Caco-2 (cell line): ENCODE results near the gene GAB2. TPM values are rescaled to one million over a fixed set of nuclear protein-coding genes. Genes with fewer than 3 reads are reported as not detected.

ENCODE experiments used
- BruUV-seq: library from RNA; stranded (reverse); fragments of 400-500 nt; replicated peaks from 2 replicates; lab custom pipeline; 2021; lab: Mats Ljungman, UMichigan
- CTCF ChIA-PET: fragments of 300-600 bp; sonication (Branson Sonifier 250); formaldehyde crosslinking; loops from one replicate; lab custom pipeline; 2022; ENCODE audit warnings: antibody characterized with exemption; lab: Charles Lee
- POLR2A ChIA-PET: fragments of 300-600 bp; sonication (Branson Sonifier 250); formaldehyde crosslinking; loops from one replicate; lab custom pipeline; 2022; ENCODE audit warnings: antibody characterized with exemption; lab: Charles Lee
- DNase-seq, 2 experiments: peaks; one replicate each; pipeline versions ENCODE4 v3.0.0 to v3.0.0-alpha.2; 2020 to 2022
- H3K27me3 ChIP-seq: replicated peaks from 2 replicates; pipeline ENCODE4 v1.6.0; 2011; ENCODE audit warnings: low read length; ENCODE audit not compliant: control insufficient read depth, insufficient read depth
- H3K36me3 ChIP-seq: 2 replicates; pipeline ENCODE4 v1.5.1; 2011; ENCODE audit warnings: low read length; ENCODE audit not compliant: control insufficient read depth, insufficient read depth
- H3K4me1 ChIP-seq: fragments of 250-450 bp; sonication (Bioruptor Pico); 2 replicates; pipeline ENCODE4 v1.5.1; 2020; ENCODE audit warnings: mild to moderate bottlenecking
- H3K4me3 ChIP-seq: 2 replicates; pipeline ENCODE4 v1.5.1; 2011; ENCODE audit warnings: low read depth, mild to moderate bottlenecking, control low read depth, low read length
- H3K9me3 ChIP-seq: fragments of 250-450 bp; sonication (Bioruptor Pico); 2 replicates; pipeline ENCODE4 v1.5.1; 2020; ENCODE audit warnings: mild to moderate bottlenecking, moderate library complexity
- H3K27ac Mint-ChIP-seq: one replicate; pipeline ENCODE4 v1.8.0; 2022; ENCODE audit warnings: mixed read lengths; ENCODE audit not compliant: unreplicated experiment
- H3K27me3 Mint-ChIP-seq: one replicate; pipeline ENCODE4 v1.8.0; 2022; ENCODE audit warnings: mixed read lengths; ENCODE audit not compliant: insufficient read depth, unreplicated experiment
- H3K36me3 Mint-ChIP-seq: one replicate; pipeline ENCODE4 v1.8.0; 2022; ENCODE audit warnings: mild to moderate bottlenecking, mixed read lengths; ENCODE audit not compliant: insufficient read depth, unreplicated experiment
- H3K4me1 Mint-ChIP-seq: one replicate; pipeline ENCODE4 v1.8.0; 2022; ENCODE audit warnings: low read depth, mixed read lengths; ENCODE audit not compliant: unreplicated experiment
- H3K4me3 Mint-ChIP-seq: one replicate; pipeline ENCODE4 v1.8.0; 2022; ENCODE audit warnings: mild to moderate bottlenecking, moderate library complexity, mixed read lengths; ENCODE audit not compliant: unreplicated experiment
- H3K9me3 Mint-ChIP-seq: one replicate; pipeline ENCODE4 v1.8.0; 2022; ENCODE audit warnings: mixed read lengths; ENCODE audit not compliant: unreplicated experiment
- CTCF ChIP-seq, 2 experiments: fragments of 200-600 bp in 1 of 2; IDR thresholded peaks; 1 replicate in 1 of 2; 2 replicates in 1 of 2; pipeline versions ENCODE4 v1.5.1 to v1.8.0; 2011 to 2022; ENCODE audit warnings: antibody characterized with exemption in 1 of 2, control low read depth in 1 of 2, inconsistent platforms in 1 of 2, low read depth in 1 of 2, low read length in 1 of 2, mild to moderate bottlenecking in 1 of 2, moderate library complexity in 1 of 2; ENCODE audit not compliant: insufficient read depth in 1 of 2, severe bottlenecking in 1 of 2, unreplicated experiment in 1 of 2
- intact Hi-C: fragments of 100-400 bp; cut with micrococcal nuclease; formaldehyde crosslinking; loops from one replicate; pipeline ENCODE4 v1.10.0; 2022; ENCODE audit not compliant: unreplicated experiment
- total RNA-seq: library from RNA; stranded (reverse); gene quantifications from 2 replicates; pipeline ENCODE4 v1.2.3, GENCODE V29; 2022

GAB2 gene
- total RNA-seq, 1 experiment from 2014 or later, result 67.3 TPM

- H3K9me3 Mint-ChIP-seq, result peaks cover 4% of the 10 kb centered on the region
- H3K36me3 ChIP-seq, result no peaks in the 10 kb centered on the region
- CTCF ChIA-PET, result no interaction called here
- H3K27me3 Mint-ChIP-seq, result no peaks in the 10 kb centered on the region
- H3K4me1 ChIP-seq, result peaks cover 22% of the 10 kb centered on the region
- H3K36me3 Mint-ChIP-seq, result peaks cover 28% of the 10 kb centered on the region
- POLR2A ChIA-PET, result interaction anchor here (0.6 kb wide), 1 partner anchor 41 kb away, joined by 3 read pairs; no protein-coding TSS in a partner anchor
- TF ChIP-seq CTCF (IDR thresholded peaks at IDR 0.05; ENCODE audit: insufficient read depth in 1 of 2, low read depth in 1 of 2, low read length in 1 of 2, severe bottlenecking in 1 of 2, unreplicated experiment in 1 of 2), result no peak
- H3K27me3 ChIP-seq, result no peaks in the 10 kb centered on the region
- intact Hi-C loops, result no loop called here
- no TSS peak for BruUV-seq
- DNase-seq, result no peak
- H3K27ac Mint-ChIP-seq, result no peak overlapping the region
- no peak overlapping the region for H3K4me3 Mint-ChIP-seq
- H3K4me1 Mint-ChIP-seq, result peaks cover 41% of the 10 kb centered on the region
- peaks cover 3% of the 10 kb centered on the region; the same call in 1 of the 2 replicates for H3K9me3 ChIP-seq
- no peak overlapping the region for H3K4me3 ChIP-seq
Measured at GRCh38 chr11:78340530-78340929, 77.1 kb downstream of the GAB2 start.

GRCh38 chr11:78339945-78340344 lies 77.7 kb downstream of the GAB2 start:
- Mint-ChIP-seq H3K27ac (no peak overlapping the region), H3K4me3 (no peak overlapping the region), H3K36me3 (peaks cover 34% of the 10 kb centered on the region), H3K27me3 (no peaks in the 10 kb centered on the region), H3K4me1 (peaks cover 36% of the 10 kb centered on the region), H3K9me3 (peaks cover 9% of the 10 kb centered on the region)
- H3K27me3 ChIP-seq, result no peaks in the 10 kb centered on the region
- BruUV-seq, result no TSS peak
- peaks cover 22% of the 10 kb centered on the region for H3K4me1 ChIP-seq
- ChIA-PET POLR2A (interaction anchor here (0.5 kb wide), 1 partner anchor 61 kb away, joined by 4 read pairs; no protein-coding TSS in a partner anchor), CTCF (interaction anchor here (0.6 to 0.7 kb wide), 2 partner anchors 77 to 80 kb away, joined by 3 to 6 read pairs; no protein-coding TSS in a partner anchor)
- peaks cover 6% of the 10 kb centered on the region; the same call in 1 of the 2 replicates for H3K9me3 ChIP-seq
- TF ChIP-seq CTCF (IDR thresholded peaks at IDR 0.05; ENCODE audit: insufficient read depth in 1 of 2, low read depth in 1 of 2, low read length in 1 of 2, severe bottlenecking in 1 of 2, unreplicated experiment in 1 of 2), result no peak
- intact Hi-C loops, result no loop called here
- H3K36me3 ChIP-seq, result no peaks in the 10 kb centered on the region
- no peak overlapping the region for H3K4me3 ChIP-seq
- DNase-seq, result no peak

- Histone ChIP-seq H3K27me3 (no peaks in the 10 kb centered on the region), H3K4me3 (no peak overlapping the region), H3K9me3 (peaks cover 6% of the 10 kb centered on the region; the same call in 1 of the 2 replicates), H3K36me3 (no peaks in the 10 kb centered on the region), H3K4me1 (peaks cover 22% of the 10 kb centered on the region)
- DNase-seq, result no peak
- Mint-ChIP-seq H3K4me1 (peaks cover 38% of the 10 kb centered on the region), H3K4me3 (no peak overlapping the region), H3K36me3 (peaks cover 36% of the 10 kb centered on the region), H3K9me3 (peaks cover 14% of the 10 kb centered on the region), H3K27me3 (no peaks in the 10 kb centered on the region), H3K27ac (no peak overlapping the region)
- no peak for TF ChIP-seq CTCF (IDR thresholded peaks at IDR 0.05; ENCODE audit: insufficient read depth in 1 of 2, low read depth in 1 of 2, low read length in 1 of 2, severe bottlenecking in 1 of 2, unreplicated experiment in 1 of 2)
- POLR2A ChIA-PET, result interaction anchor here (0.5 kb wide), 1 partner anchor 61 kb away, joined by 4 read pairs; no protein-coding TSS in a partner anchor
- CTCF ChIA-PET, result interaction anchor here (0.6 to 0.7 kb wide), 2 partner anchors 77 to 80 kb away, joined by 3 to 6 read pairs; no protein-coding TSS in a partner anchor
- no TSS peak for BruUV-seq
- intact Hi-C loops, result no loop called here
Measured at GRCh38 chr11:78339483-78339882, 78.1 kb downstream of the GAB2 start.
